GM18505 (cell line): ENCODE measurements around the gene DLEC1.
"Not testable (repeated sequence)": the region's sequence is repeated elsewhere in the genome, so short reads cannot be mapped to it uniquely, and the experiment has no call there.

Source experiments
- ATAC-seq: cut with Tn5 transposase; IDR thresholded peaks from one replicate; pipeline ENCODE4 v1.9.1; 2021; ENCODE audit not compliant: unreplicated experiment
- POLR2A ChIP-seq: IDR thresholded peaks from 4 replicates; pipeline ENCODE4 v1.6.1; 2011; ENCODE audit warnings: borderline replicate concordance; ENCODE audit not compliant: insufficient read depth, insufficient read length; ENCODE audit errors: extremely low read depth

Gene DLEC1

GRCh38 chr3:38083871-38084333, 44.9 kb downstream of the DLEC1 start:
- ATAC-seq, result no peak

GRCh38 chr3:38084334-38085310, 45.6 kb downstream of the DLEC1 start:
- no peak for ATAC-seq
- TF ChIP-seq POLR2A, result no peak

More at GRCh38 chr3:38083871-38084333, 44.9 kb downstream of the DLEC1 start:
- TF ChIP-seq POLR2A, result no peak

GRCh38 chr3:38085311-38085942, 46.4 kb downstream of the DLEC1 start:
- no peak for TF ChIP-seq POLR2A
- ATAC-seq, result no peak

GRCh38 chr3:38085943-38086324, 46.9 kb downstream of the DLEC1 start:
- no peak for ATAC-seq
- no peak for TF ChIP-seq POLR2A

- no peak for ATAC-seq
- TF ChIP-seq POLR2A, result no peak
These were observed 47.5 kb downstream of the DLEC1 start for GRCh38 chr3:38086496-38086895.

- not testable (repeated sequence) for ATAC-seq
These were observed 48.3 kb downstream of the DLEC1 start for GRCh38 chr3:38087278-38087677.

- no peak for TF ChIP-seq POLR2A
- no peak for ATAC-seq
These were observed 49.4 kb downstream of the DLEC1 start for GRCh38 chr3:38088126-38089078.

GRCh38 chr3:38089163-38089562, 50.2 kb downstream of the DLEC1 start:
- no peak for TF ChIP-seq POLR2A
- ATAC-seq, result no peak

GRCh38 chr3:38090453-38090852, 51.4 kb downstream of the DLEC1 start:
- no peak for ATAC-seq
- no peak for TF ChIP-seq POLR2A

- TF ChIP-seq POLR2A, result no peak
- ATAC-seq, result no peak
These were observed 56.0 kb downstream of the DLEC1 start for GRCh38 chr3:38094999-38095398.

- ATAC-seq, result no peak
- no peak for TF ChIP-seq POLR2A
These were observed 56.9 kb downstream of the DLEC1 start for GRCh38 chr3:38095669-38096483.

GRCh38 chr3:38097446-38098375, 58.7 kb downstream of the DLEC1 start:
- no peak for ATAC-seq
- TF ChIP-seq POLR2A, result no peak

- ATAC-seq, result no peak
- TF ChIP-seq POLR2A, result no peak
These were observed 59.3 kb downstream of the DLEC1 start for GRCh38 chr3:38098376-38098723.
